HepG2 (cell line): ENCODE data around the gene CIAPIN1. TPM values are rescaled to one million over a fixed set of nuclear protein-coding genes. Genes with fewer than 3 reads are reported as not detected.
A peak's percentile ranks its signal among the peaks of the same experiment; 100 is the strongest.

Source experiments
- ATAC-seq: fragments of 200-7000 bp; cut with Tn5 transposase; 3 replicates; pipeline ENCODE4 v1.9.1; 2020; ENCODE audit warnings: mild to moderate bottlenecking, moderate library complexity
- BruUV-seq: library from RNA; stranded (reverse); fragments of 400-500 nt; replicated peaks from 2 replicates; lab custom pipeline; 2021; lab: Mats Ljungman, UMichigan
- CTCF ChIA-PET: fragments of 300-600 bp; formaldehyde crosslinking; extraction: SDS; loops from one replicate; lab custom pipeline; 2021; ENCODE audit warnings: low total read pairs, inconsistent platforms, low intra/inter-chr PET ratio; lab: Yijun Ruan, JAX
- POLR2A ChIA-PET: fragments of 350-600 bp; sonication (Branson Sonifier 250); formaldehyde crosslinking; loops from one replicate; lab custom pipeline; 2020; ENCODE audit warnings: antibody characterized with exemption, inconsistent platforms; lab: Yijun Ruan, JAX
- DNase-seq: peaks from one replicate; pipeline ENCODE4 v3.0.0-alpha.2; 2015; ENCODE audit warnings: low spot score
- FAIRE-seq: peaks from 3 replicates; lab custom pipeline; 2011; peaks lifted over from hg19 to GRCh38; lab: Jason Lieb, UNC
- H2AFZ ChIP-seq: one replicate; pipeline ENCODE4 v1.6.1; 2011; ENCODE audit warnings: low read length, inconsistent platforms
- H3K27ac ChIP-seq: fragments of 300-600 bp; 3 replicates; pipeline ENCODE4 v1.8.0; 2011; ENCODE audit warnings: mixed run types, mild to moderate bottlenecking, mixed read lengths, low read length, inconsistent platforms; ENCODE audit not compliant: insufficient read depth; ENCODE audit errors: extremely low read length
- H3K27me3 ChIP-seq, 2 experiments: fragments of 200-600 bp in 1 of 2; 2 replicates in 1 of 2; 3 replicates in 1 of 2; pipeline versions ENCODE4 v1.6.0 to v1.8.0; 2011; ENCODE audit warnings: low read length in 2 of 2, mild to moderate bottlenecking in 2 of 2, moderate library complexity in 2 of 2, inconsistent platforms in 1 of 2; ENCODE audit not compliant: insufficient read depth in 2 of 2, control insufficient read depth in 1 of 2
- H3K36me3 ChIP-seq, 2 experiments: fragments of 200-600 bp in 1 of 2; replicated peaks in 1 of 2; 2 replicates in 1 of 2; 3 replicates in 1 of 2; pipeline versions ENCODE4 v1.5.1 to v1.8.0; 2011; ENCODE audit warnings: low read length in 2 of 2, inconsistent platforms in 1 of 2; ENCODE audit not compliant: insufficient read depth in 2 of 2, control insufficient read depth in 1 of 2
- H3K4me1 ChIP-seq: 2 replicates; pipeline ENCODE4 v1.5.1; 2012; ENCODE audit warnings: low read length, inconsistent platforms; ENCODE audit not compliant: insufficient read depth
- H3K4me2 ChIP-seq: 2 replicates; pipeline ENCODE4 v1.6.0; 2011; ENCODE audit warnings: low read depth, low read length, inconsistent platforms
- H3K4me3 ChIP-seq, 3 experiments: fragments of 200-600 bp in 1 of 3; sonication (generic), shearing (Covaris generic) in 1 of 3; replicated peaks in 1 of 3; 2 replicates each; pipeline ENCODE4 v1.5.1; 2011 to 2016; ENCODE audit warnings: low read length in 3 of 3, inconsistent platforms in 2 of 3, low read depth in 2 of 3, mild to moderate bottlenecking in 2 of 3, control low read depth in 1 of 3, mixed read lengths in 1 of 3; ENCODE audit not compliant: insufficient read depth in 1 of 3
- H3K79me2 ChIP-seq: one replicate; pipeline ENCODE4 v1.6.1; 2011; ENCODE audit warnings: low read length, inconsistent platforms; ENCODE audit not compliant: insufficient read depth
- H3K9ac ChIP-seq: 2 replicates; pipeline ENCODE4 v1.6.0; 2011; ENCODE audit warnings: mild to moderate bottlenecking, low read depth, low read length, inconsistent platforms; ENCODE audit not compliant: insufficient read depth
- H3K9me3 ChIP-seq: 2 replicates; pipeline ENCODE4 v1.5.1; 2012; ENCODE audit warnings: mild to moderate bottlenecking, low read length
- H4K20me1 ChIP-seq: 2 replicates; pipeline ENCODE4 v1.6.0; 2011; ENCODE audit warnings: inconsistent platforms, mild to moderate bottlenecking, low read length, moderate library complexity; ENCODE audit not compliant: insufficient read depth
- CEBPB ChIP-seq: IDR thresholded peaks from 2 replicates; pipeline ENCODE4 v1.6.1; 2011; ENCODE audit warnings: low read depth, low read length, improper control_type of control experiment, borderline replicate concordance
- ETV5 ChIP-seq: IDR thresholded peaks from 2 replicates; pipeline ENCODE4 v1.6.1; 2018; ENCODE audit warnings: missing biosample characterization, missing genetic modification reagents, inconsistent platforms, borderline replicate concordance
- FLYWCH1 ChIP-seq: sonication (generic); formaldehyde crosslinking; IDR thresholded peaks from 2 replicates; pipeline ENCODE4 v1.8.1; 2023; ENCODE audit warnings: mild to moderate bottlenecking, missing genetic modification reagents
- FOXK2 ChIP-seq: fragments of 450-650 bp; IDR thresholded peaks from 2 replicates; pipeline ENCODE4 v1.6.1; 2016
- GATA4 ChIP-seq: sonication (generic); IDR thresholded peaks from 2 replicates; pipeline ENCODE4 v1.6.1; 2016; ENCODE audit warnings: antibody characterized with exemption, low read depth, borderline replicate concordance
- GATAD2A ChIP-seq: IDR thresholded peaks from 2 replicates; pipeline ENCODE4 v1.6.1; 2016
- HCFC1 ChIP-seq: fragments of 150-350 bp; IDR thresholded peaks from 2 replicates; pipeline ENCODE4 v1.6.1; 2014; ENCODE audit warnings: low read depth, low read length
- HMG20B ChIP-seq: conservative IDR thresholded peaks from 2 replicates; pipeline ENCODE4 v1.6.1; 2016; ENCODE audit warnings: missing genetic modification reagents, missing compliant biosample characterization
- IKZF1 ChIP-seq: fragments of 450-650 bp; IDR thresholded peaks from 2 replicates; pipeline ENCODE4 v1.7.1; 2016
- MED1 ChIP-seq: sonication (generic); formaldehyde crosslinking; IDR thresholded peaks from 2 replicates; pipeline ENCODE4 v1.4.0; 2020; ENCODE audit warnings: missing genetic modification reagents
- POLR2AphosphoS5 ChIP-seq: IDR thresholded peaks from 2 replicates; pipeline ENCODE4 v1.6.1; 2012; ENCODE audit warnings: low read depth, low read length
- RXRA ChIP-seq: sonication (generic); formaldehyde crosslinking; IDR thresholded peaks from 2 replicates; pipeline ENCODE4 v1.5.1; 2020; ENCODE audit warnings: missing genetic modification reagents
- TCF7 ChIP-seq: sonication (generic); IDR thresholded peaks from 2 replicates; pipeline ENCODE4 v1.6.1; 2016; ENCODE audit warnings: antibody characterized with exemption, low read depth
- ZNF296 ChIP-seq: sonication (generic); formaldehyde crosslinking; conservative IDR thresholded peaks from 2 replicates; pipeline ENCODE4 v1.5.0; 2020; ENCODE audit warnings: mild to moderate bottlenecking, missing genetic modification reagents
- ZNF432 ChIP-seq: sonication (generic); formaldehyde crosslinking; IDR thresholded peaks from 2 replicates; pipeline ENCODE4 v1.5.0; 2020; ENCODE audit warnings: missing genetic modification reagents, mild to moderate bottlenecking, borderline replicate concordance
- ZNF589 ChIP-seq: sonication (generic); formaldehyde crosslinking; conservative IDR thresholded peaks from 2 replicates; pipeline ENCODE4 v1.8.0; 2022; ENCODE audit warnings: mild to moderate bottlenecking, moderate library complexity, missing genetic modification reagents
- ZNF724P ChIP-seq: sonication (generic); formaldehyde crosslinking; IDR thresholded peaks from 2 replicates; pipeline ENCODE4 v1.8.0; 2022; ENCODE audit warnings: missing genetic modification reagents, borderline replicate concordance
- ZSCAN9 ChIP-seq: IDR thresholded peaks from 2 replicates; pipeline ENCODE4 v1.6.1; 2016; ENCODE audit warnings: borderline replicate concordance
- WGBS: methylation state at CpG from one replicate; pipeline ENCODE4 v1.1.6; 2017; ENCODE audit warnings: low lambda C conversion rate; 5-methylcytosine and 5-hydroxymethylcytosine counted together
- in situ Hi-C: cut with HindIII; loops from 2 replicates; pipeline ENCODE4 v1.10.0; 2017; ENCODE audit warnings: low pct_unique_long_range_greater_than_20kb; ENCODE audit not compliant: extremely low pct_ligation_motif_present
- intact Hi-C: fragments of 100-400 bp; cut with micrococcal nuclease; formaldehyde crosslinking; loops from one replicate; pipeline ENCODE4 v1.10.0; 2022; ENCODE audit not compliant: unreplicated experiment
- polyA plus RNA-seq, 8 experiments: library from polyadenylated mRNA; depleted of rRNA in 3 of 8; stranded (reverse) in 7 of 8; unstranded in 1 of 8; fragments of >200 nt; fragmentation: Illumina TruSeq in 4 of 8; extraction: Trizol in 4 of 8; gene quantifications; 2 replicates each; pipeline versions ENCODE4 v1.2.1 to v1.2.3, GENCODE V29; 2011 to 2016; ENCODE audit warnings: low read depth in 4 of 8, missing spikeins in 1 of 8, mixed read lengths in 1 of 8; ENCODE audit not compliant: insufficient read depth in 1 of 8
- total RNA-seq, 5 experiments: library from RNA; depleted of rRNA; stranded (reverse); fragments of >200 nt; fragmentation: Illumina TruSeq; extraction: Trizol; gene quantifications; 2 replicates each; pipeline ENCODE4 v1.2.3, GENCODE V29; 2016; ENCODE audit warnings: low read depth in 1 of 5
- TF ChIP-seq, protein P1 (sequence below): sonication (generic); formaldehyde crosslinking; conservative IDR thresholded peaks from 2 replicates; pipeline ENCODE4 v1.8.0; 2022; ENCODE audit warnings: missing genetic modification reagents
- TF ChIP-seq, protein P2 (sequence below): IDR thresholded peaks from 2 replicates; pipeline ENCODE4 v1.6.1; 2016; ENCODE audit warnings: low read depth
- TF ChIP-seq, protein P3 (sequence below): sonication (generic); formaldehyde crosslinking; IDR thresholded peaks from 2 replicates; pipeline ENCODE4 v1.4.0; 2020; ENCODE audit warnings: missing genetic modification reagents

The CIAPIN1 gene
- total and polyA plus RNA-seq, 2 of the 13 experiments (the other 11 are each of a cell fraction or from before 2014, with no cell fraction given): 69.3 to 89.7 TPM

DNA sequence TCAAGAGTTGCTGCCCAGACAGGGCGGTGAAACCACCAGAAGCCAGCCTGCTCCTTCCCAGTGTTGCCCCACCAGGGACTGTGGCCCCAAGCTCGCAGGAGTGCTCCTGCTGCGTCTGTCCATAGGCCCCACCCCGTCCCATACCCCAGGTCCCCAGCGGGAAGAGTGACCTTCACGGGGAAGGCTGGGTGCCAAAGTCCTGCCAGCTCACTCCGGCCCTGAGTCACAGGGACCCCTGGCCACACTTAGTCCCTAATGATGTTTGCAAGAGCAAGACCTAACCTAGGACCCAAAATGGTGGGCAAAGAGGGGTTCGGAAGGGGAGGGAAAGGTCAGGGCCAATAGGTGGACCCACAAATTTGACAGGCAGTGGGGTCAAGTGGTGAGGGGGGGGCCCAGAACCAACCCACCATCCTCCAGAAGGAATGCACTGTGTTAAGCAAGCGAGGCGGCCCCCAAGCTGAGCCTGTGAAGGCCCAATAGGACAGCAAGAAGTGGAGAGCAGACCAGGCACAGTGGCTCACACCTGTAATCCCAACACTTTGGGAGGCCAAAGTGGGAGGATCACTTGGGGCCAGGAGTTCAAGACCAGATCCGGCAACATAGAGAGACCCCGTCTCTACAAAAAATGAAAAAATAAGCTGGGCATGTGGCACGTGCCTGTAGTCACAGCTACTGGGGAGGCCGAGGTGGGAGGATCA lies 35.8 kb upstream of the CIAPIN1 start:
- ATAC-seq (peak; percentile 70), DNase-seq (peak; percentile 91), FAIRE-seq (peak; percentile 99)
- H3K79me2 ChIP-seq: peaks cover 36% of the 10 kb centered on the region
- H3K4me2 ChIP-seq: peak overlapping the region; percentile 94
- H3K4me1 ChIP-seq: peaks cover 92% of the 10 kb centered on the region
- in situ Hi-C loops (no loop called here), intact Hi-C loops (no loop called here)
- H3K27ac ChIP-seq: peak overlapping the region; percentile 69
- CTCF ChIA-PET: no interaction called here
- H3K9me3 ChIP-seq: no peaks in the 10 kb centered on the region
- H3K9ac ChIP-seq: peak overlapping the region; percentile 33; the same call in 1 of the 2 replicates
- POLR2A ChIA-PET: interaction anchor here (0.7 to 5.6 kb wide), 16 partner anchors 10 to 542 kb away, joined by 3 to 147 read pairs (median 4); partner anchors contain the start of genes CIAPIN1, COQ9, CX3CL1 and POLR2C
- H2AFZ ChIP-seq: no peak overlapping the region
- no peaks in the 10 kb centered on the region; a peak in 1 of 5 replicates for H3K36me3 ChIP-seq
- WGBS: 4% methylated on average over 12 of the region's 14 CpGs
- H3K27me3 ChIP-seq: peaks cover 0 to 6% of the 10 kb centered on the region in 2 experiments; a peak in 1 of 5 replicates
- BruUV-seq: no TSS peak
- H4K20me1 ChIP-seq: no peaks in the 10 kb centered on the region
- H3K4me3 ChIP-seq: peak overlapping the region in 1 of 3 experiments; percentile 49; a peak in 1 of 6 replicates
- TF ChIP-seq GATA4: peak; percentile 34; the same call in 1 of the 2 replicates
- TF ChIP-seq IKZF1: no peak
- TF ChIP-seq, protein P1, sequence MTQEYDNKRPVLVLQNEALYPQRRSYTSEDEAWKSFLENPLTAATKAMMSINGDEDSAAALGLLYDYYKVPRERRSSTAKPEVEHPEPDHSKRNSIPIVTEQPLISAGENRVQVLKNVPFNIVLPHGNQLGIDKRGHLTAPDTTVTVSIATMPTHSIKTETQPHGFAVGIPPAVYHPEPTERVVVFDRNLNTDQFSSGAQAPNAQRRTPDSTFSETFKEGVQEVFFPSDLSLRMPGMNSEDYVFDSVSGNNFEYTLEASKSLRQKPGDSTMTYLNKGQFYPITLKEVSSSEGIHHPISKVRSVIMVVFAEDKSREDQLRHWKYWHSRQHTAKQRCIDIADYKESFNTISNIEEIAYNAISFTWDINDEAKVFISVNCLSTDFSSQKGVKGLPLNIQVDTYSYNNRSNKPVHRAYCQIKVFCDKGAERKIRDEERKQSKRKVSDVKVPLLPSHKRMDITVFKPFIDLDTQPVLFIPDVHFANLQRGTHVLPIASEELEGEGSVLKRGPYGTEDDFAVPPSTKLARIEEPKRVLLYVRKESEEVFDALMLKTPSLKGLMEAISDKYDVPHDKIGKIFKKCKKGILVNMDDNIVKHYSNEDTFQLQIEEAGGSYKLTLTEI (CRISPR knock-in tag): no peak
- TF ChIP-seq ZNF724P (CRISPR knock-in tag): peak; percentile 60; the same call in 1 of the 2 replicates
- peak; percentile 93 for TF ChIP-seq GATAD2A (CRISPR knock-in tag)
- TF ChIP-seq CEBPB: peak; percentile 49; the same call in 1 of the 2 replicates
- no peak for TF ChIP-seq ZNF432 (CRISPR knock-in tag)
- peak; percentile 71 for TF ChIP-seq MED1 (CRISPR knock-in tag)
- TF ChIP-seq ZNF296 (CRISPR knock-in tag): 0 out of 2 replicates have a peak, but pooled peaks have one; percentile 16
- peak; percentile 83; the same call in 1 of the 2 replicates for TF ChIP-seq ZNF589 (CRISPR knock-in tag)
- TF ChIP-seq FOXK2: no peak
- 0 out of 2 replicates have a peak, but pooled peaks have one; percentile 28 for TF ChIP-seq POLR2AphosphoS5
- TF ChIP-seq FLYWCH1 (CRISPR knock-in tag): no peak
- TF ChIP-seq ZSCAN9 (CRISPR knock-in tag): no peak
- no peak for TF ChIP-seq TCF7
- TF ChIP-seq HMG20B (CRISPR knock-in tag): 0 out of 2 replicates have a peak, but pooled peaks have one; percentile 53
- TF ChIP-seq HCFC1: no peak
- TF ChIP-seq, protein P2, sequence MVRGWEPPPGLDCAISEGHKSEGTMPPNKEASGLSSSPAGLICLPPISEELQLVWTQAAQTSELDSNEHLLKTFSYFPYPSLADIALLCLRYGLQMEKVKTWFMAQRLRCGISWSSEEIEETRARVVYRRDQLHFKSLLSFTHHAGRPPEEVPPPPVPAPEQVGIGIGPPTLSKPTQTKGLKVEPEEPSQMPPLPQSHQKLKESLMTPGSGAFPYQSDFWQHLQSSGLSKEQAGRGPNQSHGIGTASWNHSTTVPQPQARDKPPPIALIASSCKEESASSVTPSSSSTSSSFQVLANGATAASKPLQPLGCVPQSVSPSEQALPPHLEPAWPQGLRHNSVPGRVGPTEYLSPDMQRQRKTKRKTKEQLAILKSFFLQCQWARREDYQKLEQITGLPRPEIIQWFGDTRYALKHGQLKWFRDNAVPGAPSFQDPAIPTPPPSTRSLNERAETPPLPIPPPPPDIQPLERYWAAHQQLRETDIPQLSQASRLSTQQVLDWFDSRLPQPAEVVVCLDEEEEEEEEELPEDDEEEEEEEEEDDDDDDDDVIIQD (CRISPR knock-in tag): peak; percentile 44; the same call in 1 of the 2 replicates
- no peak; the same call in 1 of the 2 replicates for TF ChIP-seq ETV5
- TF ChIP-seq RXRA: peak; percentile 91
- TF ChIP-seq, protein P3, sequence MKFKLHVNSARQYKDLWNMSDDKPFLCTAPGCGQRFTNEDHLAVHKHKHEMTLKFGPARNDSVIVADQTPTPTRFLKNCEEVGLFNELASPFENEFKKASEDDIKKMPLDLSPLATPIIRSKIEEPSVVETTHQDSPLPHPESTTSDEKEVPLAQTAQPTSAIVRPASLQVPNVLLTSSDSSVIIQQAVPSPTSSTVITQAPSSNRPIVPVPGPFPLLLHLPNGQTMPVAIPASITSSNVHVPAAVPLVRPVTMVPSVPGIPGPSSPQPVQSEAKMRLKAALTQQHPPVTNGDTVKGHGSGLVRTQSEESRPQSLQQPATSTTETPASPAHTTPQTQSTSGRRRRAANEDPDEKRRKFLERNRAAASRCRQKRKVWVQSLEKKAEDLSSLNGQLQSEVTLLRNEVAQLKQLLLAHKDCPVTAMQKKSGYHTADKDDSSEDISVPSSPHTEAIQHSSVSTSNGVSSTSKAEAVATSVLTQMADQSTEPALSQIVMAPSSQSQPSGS (CRISPR knock-in tag): no peak
